ENCODE measurements around the gene UPP2.
A peak's percentile ranks its signal among the peaks of the same experiment; 100 is the strongest.

GRCh38 chr2:158179660-158180059 is 78.0 kb downstream of the UPP2 start:
- TF ChIP-seq CTCF (IDR thresholded peaks at IDR 0.05) (peak in 2 of 3 experiments; percentile 7 to 20), POLR2A (IDR thresholded peaks at IDR 0.05) (no peak)
